NB4 (cell line): Measurements from ENCODE around the gene LY6G6F.

Source experiments
- CTCF ChIP-seq: IDR thresholded peaks from one replicate; pipeline ENCODE4 v1.5.1; 2012; ENCODE audit warnings: low read depth, low read length
- MYC ChIP-seq: IDR thresholded peaks from 2 replicates; pipeline ENCODE4 v1.6.1; 2011; ENCODE audit warnings: low read depth, low read length
- POLR2A ChIP-seq: IDR thresholded peaks from 2 replicates; pipeline ENCODE4 v1.6.1; 2011; ENCODE audit warnings: mild to moderate bottlenecking; ENCODE audit not compliant: insufficient read length; ENCODE audit errors: extremely low read depth

GRCh38 chr6:31680226-31681134, 26.2 kb upstream of the LY6G6F start, which contains the start of gene LY6G5C:
- TF ChIP-seq POLR2A = no peak
- TF ChIP-seq CTCF = peak; percentile 60
- TF ChIP-seq MYC = no peak
